ENCODE results near the gene MAGI3.

Gene MAGI3

GRCh38 chr1:113389953-113390834, at the start of gene MAGI3:
MAGI3 (plus strand) TSS chr1:113390515; CDS start chr1:113391034, 519 bp downstream.
- in situ Hi-C loops (cut with MboI; ENCODE audit: low sequenced_read_pairs): no loop called here

- in situ Hi-C loops (cut with MboI; ENCODE audit: low sequenced_read_pairs): no loop called here
These were observed 36.7 kb upstream of the MAGI3 start for GRCh38 chr1:113353580-113353979.

- in situ Hi-C loops (cut with MboI; ENCODE audit: low sequenced_read_pairs): no loop called here
These were observed 26.4 kb upstream of the MAGI3 start for GRCh38 chr1:113363935-113364334.

GRCh38 chr1:113369040-113369439, 21.3 kb upstream of the MAGI3 start:
- in situ Hi-C loops (cut with MboI; ENCODE audit: low sequenced_read_pairs): no loop called here

- in situ Hi-C loops (cut with MboI; ENCODE audit: low sequenced_read_pairs): no loop called here
These were observed 20.6 kb upstream of the MAGI3 start for GRCh38 chr1:113369699-113370098.

GRCh38 chr1:113370868-113371267, 19.4 kb upstream of the MAGI3 start:
- in situ Hi-C loops (cut with MboI; ENCODE audit: low sequenced_read_pairs): no loop called here

GRCh38 chr1:113372546-113372945, 17.8 kb upstream of the MAGI3 start:
- in situ Hi-C loops (cut with MboI; ENCODE audit: low sequenced_read_pairs): no loop called here

GRCh38 chr1:113373644-113374043, 16.7 kb upstream of the MAGI3 start:
- in situ Hi-C loops (cut with MboI; ENCODE audit: low sequenced_read_pairs): no loop called here

- in situ Hi-C loops (cut with MboI; ENCODE audit: low sequenced_read_pairs): no loop called here
These were observed 14.4 kb upstream of the MAGI3 start for GRCh38 chr1:113375878-113376277.

- in situ Hi-C loops (cut with MboI; ENCODE audit: low sequenced_read_pairs): no loop called here
These were observed 10.2 kb upstream of the MAGI3 start for GRCh38 chr1:113380075-113380474.

- in situ Hi-C loops (cut with MboI; ENCODE audit: low sequenced_read_pairs): no loop called here
These were observed 2.2 kb upstream of the MAGI3 start for GRCh38 chr1:113388017-113388620.

GRCh38 chr1:113388621-113389358, 1.5 kb upstream of the MAGI3 start:
- in situ Hi-C loops (cut with MboI; ENCODE audit: low sequenced_read_pairs): no loop called here

- in situ Hi-C loops (cut with MboI; ENCODE audit: low sequenced_read_pairs): no loop called here
These were observed 859 bp upstream of the MAGI3 start for GRCh38 chr1:113389359-113389952.

GRCh38 chr1:113390871-113391648, 745 bp downstream of the MAGI3 start:
- in situ Hi-C loops (cut with MboI; ENCODE audit: low sequenced_read_pairs): no loop called here

GRCh38 chr1:113391649-113392271, 1.4 kb downstream of the MAGI3 start:
- in situ Hi-C loops (cut with MboI; ENCODE audit: low sequenced_read_pairs): no loop called here

- in situ Hi-C loops (cut with MboI; ENCODE audit: low sequenced_read_pairs): no loop called here
These were observed 2.3 kb downstream of the MAGI3 start for GRCh38 chr1:113392541-113393128.

GRCh38 chr1:113394043-113394862, 3.9 kb downstream of the MAGI3 start:
- in situ Hi-C loops (cut with MboI; ENCODE audit: low sequenced_read_pairs): no loop called here

GRCh38 chr1:113394863-113395259, 4.5 kb downstream of the MAGI3 start:
- in situ Hi-C loops (cut with MboI; ENCODE audit: low sequenced_read_pairs): no loop called here

- in situ Hi-C loops (cut with MboI; ENCODE audit: low sequenced_read_pairs): no loop called here
These were observed 5.8 kb downstream of the MAGI3 start for GRCh38 chr1:113396102-113396501.

Data from hTERT RPE-1 (cell line).